DLD1 (cell line): ENCODE data around the gene SLC38A1.
"Not testable (repeated sequence)": the region's sequence is repeated elsewhere in the genome, so short reads cannot be mapped to it uniquely, and the experiment has no call there.

Experiments
- in situ Hi-C: cut with HindIII; loops from 2 replicates; pipeline ENCODE4 v1.10.0; 2017; ENCODE audit warnings: low sequenced_read_pairs

Gene SLC38A1

GRCh38 chr12:46268583-46269428 is at the start of gene SLC38A1:
Gene SLC38A1, minus strand, starts transcription at chr12:46269043. Its CDS starts 29,243 bp downstream, at chr12:46239800.
- in situ Hi-C loops, result no loop called here

DNA sequence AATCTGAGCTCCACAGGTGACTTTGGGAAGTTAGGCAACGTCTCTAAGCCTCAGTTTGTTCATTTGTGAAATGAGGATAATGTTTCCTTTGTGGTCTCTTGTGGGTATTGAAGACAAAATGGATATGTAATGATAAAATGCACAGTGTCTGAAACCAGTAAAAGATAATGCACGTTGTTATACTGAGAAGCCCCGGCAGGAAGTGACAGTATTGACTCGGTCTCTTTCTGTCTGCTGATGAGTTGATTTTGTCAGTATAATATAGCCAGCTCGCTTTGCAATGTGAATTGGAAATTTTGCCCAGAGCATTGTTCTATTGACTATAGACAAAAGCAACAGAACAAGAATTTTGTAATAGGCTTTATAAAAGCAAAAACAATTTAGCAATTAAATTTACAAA is 49.2 kb upstream of the SLC38A1 start:
- in situ Hi-C loops, result no loop called here

DNA sequence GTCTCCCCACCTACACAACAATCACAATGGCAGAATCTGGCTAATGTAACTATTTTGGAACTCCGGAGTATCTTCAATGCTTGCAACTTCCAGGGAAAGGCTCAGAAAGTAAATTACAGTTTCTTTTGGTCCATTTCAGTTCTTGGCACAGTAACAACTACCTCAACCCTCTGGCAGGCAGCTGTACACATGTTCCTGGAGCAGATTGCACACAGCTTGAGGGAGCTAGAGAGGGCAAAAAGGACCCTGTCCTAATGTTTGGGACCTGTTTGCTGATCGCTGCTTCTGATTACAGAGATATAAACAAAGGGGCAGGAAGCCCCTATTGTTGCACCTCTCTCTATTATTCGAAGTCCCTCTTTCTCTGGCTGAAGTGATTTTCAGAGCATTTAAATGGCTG is 35.2 kb upstream of the SLC38A1 start:
- in situ Hi-C loops, result no loop called here

GRCh38 chr12:46303039-46303666 is 34.3 kb upstream of the SLC38A1 start:
- in situ Hi-C loops, result no loop called here

DNA sequence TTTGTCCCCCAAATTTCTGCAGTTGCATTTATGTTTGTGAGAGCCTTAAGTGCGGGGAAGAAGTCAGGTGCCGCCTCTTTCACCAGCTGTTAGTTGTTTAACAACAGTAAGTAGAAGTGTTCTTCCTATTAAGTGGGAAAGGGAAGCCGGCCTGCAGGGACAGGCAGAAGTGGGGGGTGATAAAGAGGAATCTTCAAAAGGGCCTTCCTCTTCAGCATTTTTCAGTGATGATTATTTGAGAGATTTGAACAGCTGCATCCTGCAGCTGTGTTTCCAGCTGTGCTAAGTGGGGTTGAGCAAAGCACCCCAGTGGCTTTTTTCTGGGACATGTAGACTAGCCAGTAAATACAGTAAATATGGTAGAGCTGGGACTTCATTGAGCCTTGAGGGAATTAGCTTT is 32.1 kb upstream of the SLC38A1 start:
- in situ Hi-C loops, result no loop called here

GRCh38 chr12:46299851-46300250 is 31.0 kb upstream of the SLC38A1 start:
- in situ Hi-C loops, result no loop called here

DNA sequence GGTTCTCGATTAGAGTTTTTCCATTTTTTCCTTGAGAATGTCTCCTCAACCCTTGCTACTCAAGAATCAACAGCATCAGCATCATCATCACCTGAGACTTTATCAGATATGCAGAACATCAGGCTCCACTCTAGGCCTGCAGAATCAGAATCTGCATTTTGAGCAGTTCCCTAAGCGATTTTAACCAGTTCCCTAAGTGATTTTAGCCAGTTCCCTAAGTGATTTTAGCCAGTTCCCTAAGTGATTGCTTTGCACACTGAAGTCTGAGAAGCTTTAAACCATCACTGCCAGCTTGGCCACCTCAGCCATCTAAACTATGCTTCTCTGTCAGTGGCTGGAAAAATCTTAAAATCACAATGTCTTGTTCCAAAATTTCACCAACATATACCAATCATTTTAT is 29.4 kb upstream of the SLC38A1 start:
- in situ Hi-C loops, result no loop called here

DNA sequence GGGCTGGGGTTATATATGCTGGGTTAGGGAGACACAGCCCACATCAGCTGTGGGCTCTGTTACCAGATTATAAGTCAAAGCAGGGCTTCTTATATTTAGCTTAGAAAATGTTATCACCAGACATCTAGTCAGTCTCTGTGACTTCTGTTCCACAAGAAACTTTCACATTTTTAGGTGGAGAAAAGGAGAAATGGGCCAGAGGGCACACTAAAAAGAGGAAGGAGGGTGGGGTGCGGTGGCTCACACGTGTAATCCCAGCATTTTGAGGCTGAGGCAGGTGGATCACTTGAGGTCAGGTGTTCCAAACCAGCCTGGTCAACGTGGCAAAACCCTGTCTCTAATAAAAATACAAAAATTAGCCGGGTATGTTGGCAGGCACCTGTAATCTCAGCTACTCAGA is 28.0 kb upstream of the SLC38A1 start:
- in situ Hi-C loops, result no loop called here

- in situ Hi-C loops, result no loop called here
These were observed 24.0 kb upstream of the SLC38A1 start for GRCh38 chr12:46292754-46293402.

GRCh38 chr12:46291953-46292352 is 23.1 kb upstream of the SLC38A1 start:
- in situ Hi-C loops, result not testable (repeated sequence)

- in situ Hi-C loops, result not testable (repeated sequence)
These were observed 16.3 kb upstream of the SLC38A1 start for GRCh38 chr12:46285177-46285576.

DNA sequence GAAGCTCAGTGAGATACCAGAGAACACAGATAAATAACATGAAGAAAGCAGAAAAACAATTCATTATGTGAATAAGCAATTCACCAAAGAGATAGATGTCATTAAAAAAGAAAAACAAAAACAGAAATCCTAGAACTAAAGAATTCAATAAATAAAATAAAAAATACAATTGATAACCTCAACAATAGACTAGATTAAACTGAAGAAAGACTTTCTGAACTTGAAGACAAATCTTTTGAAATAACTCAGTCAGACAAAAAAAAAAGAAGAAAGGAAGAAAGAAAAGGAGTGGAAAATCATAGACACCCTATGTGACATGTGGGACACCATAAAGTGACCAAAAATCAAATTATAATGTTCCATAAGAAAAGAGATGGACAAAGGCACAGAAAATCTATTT is 14.0 kb upstream of the SLC38A1 start:
- in situ Hi-C loops, result no loop called here

- in situ Hi-C loops, result no loop called here
These were observed 7.9 kb upstream of the SLC38A1 start for GRCh38 chr12:46276756-46277155.

- in situ Hi-C loops, result no loop called here
These were observed 3.0 kb upstream of the SLC38A1 start for GRCh38 chr12:46271863-46272262.

DNA sequence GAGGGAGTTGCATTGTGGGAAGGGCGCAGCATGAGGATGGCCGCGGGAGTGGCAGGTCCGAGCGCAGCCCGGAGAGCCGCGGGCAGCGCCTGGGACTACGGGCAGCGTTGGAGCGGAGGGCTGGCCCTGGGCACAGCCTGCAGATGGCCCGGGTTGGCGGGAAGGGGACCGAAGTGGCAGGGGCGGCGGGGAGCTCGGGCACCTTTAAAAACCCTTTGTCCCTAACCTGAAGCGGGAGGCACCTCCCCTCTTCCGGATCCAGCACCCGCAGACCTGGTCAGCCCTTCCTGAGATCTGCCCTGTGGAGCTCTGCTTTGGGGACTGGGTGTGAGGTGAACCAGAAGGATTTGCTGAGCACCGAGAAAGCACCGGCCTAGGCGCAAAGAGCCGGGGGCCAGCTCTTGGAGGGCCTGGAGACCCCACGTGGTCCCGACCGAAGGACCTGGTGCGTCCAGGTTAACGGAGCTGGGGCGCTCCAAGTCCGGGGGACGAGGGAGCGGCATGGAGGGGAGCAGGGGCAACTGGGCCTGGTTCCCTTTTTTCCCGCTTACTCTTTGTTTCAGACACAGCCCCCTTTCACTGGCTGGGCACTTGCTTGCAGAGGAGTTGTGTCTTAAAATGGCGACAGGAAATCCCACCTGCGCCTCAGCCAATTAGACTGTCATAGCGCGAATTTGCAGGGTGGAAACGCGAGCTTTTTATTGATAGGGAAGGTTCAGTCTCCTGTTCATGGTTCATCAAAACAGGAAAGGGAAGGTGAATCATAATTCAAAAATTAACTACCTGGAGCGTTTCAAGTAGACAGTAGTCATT is 792 bp upstream of the SLC38A1 start:
- in situ Hi-C loops, result no loop called here

GRCh38 chr12:46267825-46268582 is 839 bp downstream of the SLC38A1 start:
- in situ Hi-C loops, result no loop called here

- in situ Hi-C loops, result no loop called here
These were observed 1.3 kb downstream of the SLC38A1 start for GRCh38 chr12:46267575-46267824.

DNA sequence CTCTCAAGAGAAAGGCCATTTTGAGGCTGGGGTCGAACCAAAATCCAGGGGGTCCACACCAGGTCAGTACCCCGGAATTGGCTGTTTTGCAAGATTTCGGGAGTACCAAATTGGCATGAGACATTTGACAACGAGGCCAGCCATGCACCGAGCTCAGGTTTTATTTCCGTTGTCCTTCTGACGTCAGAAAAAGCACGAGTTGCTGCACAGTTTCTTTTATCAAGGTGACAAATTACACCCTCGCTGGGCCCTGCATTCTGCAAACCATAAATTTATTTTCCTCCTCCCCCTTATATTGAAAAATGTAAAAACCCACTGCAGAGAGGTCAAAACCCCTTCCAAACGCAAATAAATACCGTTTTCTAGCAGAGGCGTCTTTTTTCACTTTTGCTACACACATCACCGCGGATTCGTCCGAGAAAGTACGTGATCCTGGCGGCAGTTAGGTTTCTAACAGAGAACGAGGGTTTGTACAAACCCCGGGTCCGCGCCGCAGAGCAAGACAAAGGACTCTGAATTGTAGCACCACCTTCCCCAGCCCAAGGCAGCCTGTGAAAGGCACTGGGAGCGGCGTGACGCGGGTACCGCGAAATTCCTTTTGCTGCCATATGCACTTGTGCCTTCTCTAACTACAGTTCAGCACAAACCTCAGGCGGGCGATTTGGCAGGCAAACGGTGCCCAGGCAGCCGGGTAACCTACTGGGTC is 1.8 kb downstream of the SLC38A1 start:
- in situ Hi-C loops, result no loop called here

GRCh38 chr12:46266382-46266791 is 2.5 kb downstream of the SLC38A1 start:
- in situ Hi-C loops, result no loop called here

- in situ Hi-C loops, result no loop called here
These were observed 3.1 kb downstream of the SLC38A1 start for GRCh38 chr12:46265734-46266133.
